AG10803 (cell line): ENCODE data around the gene GREM2.

Experiments
- DNase-seq: peaks from one replicate; pipeline ENCODE4 v3.0.0; 2010; ENCODE audit warnings: low read depth
- H3K4me3 ChIP-seq: 2 replicates; pipeline ENCODE4 v1.5.1; 2011; ENCODE audit warnings: mild to moderate bottlenecking, low read length, control low read depth
- CTCF ChIP-seq: conservative IDR thresholded peaks from 2 replicates; pipeline ENCODE4 v1.5.1; 2011; ENCODE audit warnings: mild to moderate bottlenecking, low read length, control low read depth, inconsistent platforms

Gene GREM2

DNA sequence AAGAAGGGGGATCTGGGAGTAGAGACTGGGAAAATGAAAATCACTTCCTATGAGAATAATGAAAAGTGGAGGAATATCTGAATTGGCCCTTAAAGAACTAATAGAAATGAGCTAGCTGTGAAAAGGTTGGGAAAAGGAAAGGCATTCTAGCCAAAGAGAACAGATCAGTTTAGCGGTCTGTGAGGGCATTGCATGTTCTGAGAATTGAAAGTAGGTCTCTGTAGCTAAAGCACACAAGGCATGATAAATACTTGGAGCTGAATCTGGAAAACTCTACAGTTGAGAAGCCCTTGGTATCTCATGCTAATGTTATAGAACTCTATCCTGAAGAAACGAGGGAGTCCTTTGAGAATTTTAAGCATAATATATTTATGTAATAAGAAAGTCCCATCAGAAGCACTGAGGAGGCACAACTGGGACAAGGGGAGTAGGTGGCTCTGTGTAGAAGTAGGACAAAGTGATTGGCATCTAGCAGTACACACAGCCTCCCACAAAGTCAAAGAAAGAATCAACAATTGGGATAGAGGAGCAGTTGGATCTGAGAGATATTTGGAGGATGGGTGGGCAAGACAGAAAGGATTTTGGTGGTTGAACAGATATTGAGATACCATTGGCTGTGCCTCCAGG, 78.7 kb downstream of the GREM2 start:
- no peak for TF ChIP-seq CTCF
- no peak overlapping the region for H3K4me3 ChIP-seq
- DNase-seq: no peak

DNA sequence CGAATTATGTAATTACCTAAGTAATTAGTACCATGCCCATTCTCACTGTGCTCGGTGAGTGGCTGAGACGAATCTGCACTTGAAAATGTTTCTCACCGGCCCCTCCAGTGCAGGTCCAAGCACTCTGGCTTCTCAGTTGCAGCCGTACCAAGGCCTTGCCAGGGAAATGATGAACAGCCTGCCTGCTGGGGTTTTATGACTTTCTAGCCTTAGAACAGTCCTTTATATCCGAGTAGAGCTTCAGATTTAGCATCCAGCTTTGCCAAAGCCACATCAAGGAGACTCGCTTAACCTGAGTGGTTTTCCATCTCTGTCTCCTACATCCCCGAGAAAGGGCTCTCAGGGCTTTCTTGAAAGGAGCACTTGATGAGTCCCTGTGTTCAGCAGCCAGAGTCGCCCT, 83.4 kb downstream of the GREM2 start:
- H3K4me3 ChIP-seq: no peak overlapping the region
- TF ChIP-seq CTCF: no peak
- DNase-seq: no peak

DNA sequence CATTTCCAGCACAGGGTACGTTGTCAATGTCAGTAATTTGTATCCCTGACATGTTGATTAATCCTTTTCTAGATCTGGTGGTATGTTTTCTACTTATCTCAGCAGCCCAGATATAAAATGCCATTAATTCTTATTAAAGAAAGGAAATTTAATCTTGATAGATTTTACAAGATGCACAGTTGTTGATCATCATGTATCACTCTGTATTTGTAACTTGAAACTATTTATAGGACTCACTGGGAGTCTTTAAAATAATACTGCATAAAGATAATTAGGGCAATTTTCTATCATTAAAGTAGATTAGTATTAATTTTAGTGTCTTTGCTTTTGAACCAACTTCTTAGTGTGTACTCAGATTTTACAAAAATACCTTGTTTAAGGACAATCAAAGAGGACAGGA, 84.9 kb downstream of the GREM2 start:
- DNase-seq: no peak
- TF ChIP-seq CTCF: no peak
- H3K4me3 ChIP-seq: no peak overlapping the region

DNA sequence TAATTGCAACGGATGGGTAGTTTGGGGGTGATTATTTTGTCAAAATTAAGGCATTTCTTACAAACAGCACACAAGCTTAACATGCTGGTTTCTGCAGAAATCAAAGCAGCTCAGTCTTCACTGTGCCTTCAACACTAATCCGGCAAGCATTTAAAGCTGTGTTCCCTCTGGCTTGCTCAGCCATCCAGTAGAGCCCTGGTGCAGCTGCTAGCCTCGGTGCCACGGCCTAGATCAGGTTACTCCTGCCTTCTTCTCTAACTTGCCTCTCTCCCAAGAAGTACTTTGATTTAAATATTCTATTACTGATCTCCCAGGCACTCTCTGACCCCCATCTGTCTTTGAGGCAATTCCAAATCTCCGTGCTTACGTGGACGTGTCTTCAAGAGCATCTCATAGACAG, 85.6 kb downstream of the GREM2 start:
- no peak for TF ChIP-seq CTCF
- no peak overlapping the region for H3K4me3 ChIP-seq

DNA sequence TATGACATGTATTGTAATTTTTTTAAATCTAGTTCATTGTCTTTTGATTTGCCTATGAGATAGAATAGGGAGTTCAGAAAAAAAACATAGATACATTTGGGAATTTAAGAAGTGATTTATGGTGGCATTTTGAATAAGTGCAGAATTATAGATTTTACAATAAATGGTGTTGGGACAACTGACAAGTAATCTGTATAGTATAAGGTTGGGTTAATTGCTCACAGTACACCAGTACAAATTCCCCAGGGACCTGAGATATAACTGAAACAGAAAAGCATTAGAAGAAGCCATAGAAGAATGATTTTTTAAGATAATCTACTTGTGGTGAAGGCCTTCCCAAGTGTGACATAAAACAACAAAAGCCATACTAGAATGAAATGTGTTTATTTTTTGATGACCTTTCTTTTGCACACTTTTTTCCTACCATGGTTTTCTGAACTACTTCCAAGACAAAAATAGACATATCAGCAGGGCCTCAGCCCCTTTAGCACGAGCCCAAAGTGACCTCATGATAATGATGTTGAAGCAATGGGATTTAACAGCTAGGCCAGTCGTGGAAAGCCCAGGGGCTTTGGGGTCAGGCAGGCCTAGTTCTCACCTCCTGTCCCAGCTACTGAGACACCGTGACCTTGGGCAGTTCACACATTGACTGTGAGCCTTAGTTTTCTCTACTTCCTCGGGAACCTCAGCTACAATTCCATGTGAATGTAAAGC, 87.4 kb downstream of the GREM2 start:
- DNase-seq: no peak

More for the DNA sequence above, 85.6 kb downstream of the GREM2 start:
- no peak for DNase-seq

DNA sequence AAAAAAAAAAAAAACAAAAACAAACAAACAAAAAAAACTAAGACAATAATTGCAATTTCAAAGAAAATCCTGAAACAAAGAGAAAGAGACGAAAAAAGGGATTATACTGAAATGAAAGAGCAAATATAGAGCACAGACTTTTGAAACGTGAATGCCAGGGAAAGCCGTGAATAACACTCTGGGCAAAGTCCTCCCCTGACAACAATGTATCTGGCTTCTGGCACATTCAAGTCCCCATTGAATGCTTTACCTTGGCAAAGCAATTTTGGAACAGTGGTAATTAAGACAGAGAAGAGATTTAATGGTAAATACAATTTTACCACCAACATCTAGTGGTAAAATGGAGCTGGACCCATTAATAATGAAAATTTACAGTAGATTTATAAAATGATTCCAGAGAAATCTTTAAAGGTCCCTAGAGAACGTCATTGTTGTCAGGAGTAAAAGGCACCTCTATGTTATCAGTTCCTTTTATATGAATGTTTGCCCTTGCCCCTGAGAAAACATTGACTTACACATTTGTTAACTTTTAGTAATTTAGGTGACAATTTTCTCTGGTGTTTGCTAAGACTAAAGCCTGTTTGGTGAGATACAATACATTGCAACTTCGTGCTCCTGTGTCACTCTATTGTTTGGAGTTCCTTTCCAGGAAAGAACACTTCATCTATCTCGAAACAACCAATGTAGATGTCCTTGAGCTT, 89.7 kb downstream of the GREM2 start:
- DNase-seq: no peak
- no peak overlapping the region for H3K4me3 ChIP-seq
- no peak for TF ChIP-seq CTCF

More for the DNA sequence above, 87.4 kb downstream of the GREM2 start:
- TF ChIP-seq CTCF: no peak
- H3K4me3 ChIP-seq: no peak overlapping the region
